HEK293 (cell line): ENCODE data around the gene CARD14.

Source experiments
- CTCF ChIA-PET: fragments of 350-600 bp; formaldehyde crosslinking; extraction: SDS; loops from one replicate; lab custom pipeline; 2021; ENCODE audit warnings: antibody characterized with exemption; lab: Yijun Ruan, JAX
- POLR2A ChIA-PET: fragments of 300-600 bp; formaldehyde crosslinking; extraction: SDS; loops from one replicate; lab custom pipeline; 2020; ENCODE audit warnings: antibody characterized with exemption, inconsistent platforms; lab: Yijun Ruan, JAX
- H3K27ac ChIP-seq: fragments of 200-500 bp; sonication (Bioruptor generic); 2 replicates; pipeline ENCODE4 v1.5.1; 2014; ENCODE audit warnings: low read depth, low read length, control low read depth, inconsistent platforms; ENCODE audit errors: extremely low read depth
- H3K36me3 ChIP-seq, 2 experiments: fragments of 200-500 bp in 1 of 2; sonication (Bioruptor generic) in 1 of 2; 1 replicate in 1 of 2; 2 replicates in 1 of 2; pipeline ENCODE4 v1.5.1; 2014 to 2017; ENCODE audit warnings: inconsistent platforms in 2 of 2, low read length in 2 of 2; ENCODE audit not compliant: control insufficient read depth in 2 of 2, insufficient read depth in 1 of 2
- H3K4me1 ChIP-seq: fragments of 200-500 bp; sonication (Bioruptor generic); 2 replicates; pipeline ENCODE4 v1.5.1; 2014; ENCODE audit warnings: mild to moderate bottlenecking, low read length, inconsistent platforms; ENCODE audit not compliant: control insufficient read depth, insufficient read depth
- H3K4me3 ChIP-seq: 2 replicates; pipeline ENCODE4 v1.5.1; 2011; ENCODE audit warnings: low read depth, mild to moderate bottlenecking, control low read depth, low read length, moderate library complexity
- H3K9me3 ChIP-seq: fragments of 200-500 bp; sonication (Bioruptor generic); 2 replicates; pipeline ENCODE4 v1.5.1; 2014; ENCODE audit warnings: low read depth, low read length, inconsistent platforms; ENCODE audit not compliant: control insufficient read depth, insufficient read depth
- BCL6B ChIP-seq: fragments of 450-650 bp; formaldehyde crosslinking; IDR thresholded peaks from 2 replicates; pipeline ENCODE4 v1.5.1; 2017; ENCODE audit warnings: missing biosample characterization, missing genetic modification characterization
- HOXC10 ChIP-seq: sonication (generic); formaldehyde crosslinking; IDR thresholded peaks from 2 replicates; pipeline ENCODE4 v1.8.1; 2023; ENCODE audit warnings: mild to moderate bottlenecking, missing genetic modification reagents
- KLF17 ChIP-seq: fragments of 450-650 bp; formaldehyde crosslinking; IDR thresholded peaks from 2 replicates; pipeline ENCODE4 v1.5.1; 2016; ENCODE audit warnings: missing biosample characterization, missing genetic modification characterization
- MEIS1 ChIP-seq: sonication (generic); formaldehyde crosslinking; IDR thresholded peaks from 2 replicates; pipeline ENCODE4 v1.8.1; 2022; ENCODE audit warnings: missing genetic modification reagents, mild to moderate bottlenecking, borderline replicate concordance
- OSR2 ChIP-seq: fragments of 450-650 bp; formaldehyde crosslinking; IDR thresholded peaks from 2 replicates; pipeline ENCODE4 v1.5.1; 2016; ENCODE audit warnings: missing biosample characterization, missing genetic modification characterization
- PATZ1 ChIP-seq: fragments of 450-650 bp; formaldehyde crosslinking; IDR thresholded peaks from 2 replicates; pipeline ENCODE4 v1.5.1; 2016; ENCODE audit warnings: missing biosample characterization, missing genetic modification characterization
- PBX3 ChIP-seq: sonication (generic); formaldehyde crosslinking; IDR thresholded peaks from 2 replicates; pipeline ENCODE4 v1.8.1; 2022; ENCODE audit warnings: mild to moderate bottlenecking, moderate library complexity, missing genetic modification reagents
- PRDM10 ChIP-seq: fragments of 450-650 bp; formaldehyde crosslinking; IDR thresholded peaks from 2 replicates; pipeline ENCODE4 v1.5.1; 2016; ENCODE audit warnings: missing biosample characterization, missing genetic modification characterization
- SP7 ChIP-seq: fragments of 450-650 bp; formaldehyde crosslinking; IDR thresholded peaks from 2 replicates; pipeline ENCODE4 v1.5.1; 2016; ENCODE audit warnings: missing biosample characterization, missing genetic modification characterization
- WT1 ChIP-seq: fragments of 450-650 bp; formaldehyde crosslinking; IDR thresholded peaks from 2 replicates; pipeline ENCODE4 v1.5.1; 2016; ENCODE audit warnings: missing biosample characterization, missing genetic modification characterization
- ZBTB11 ChIP-seq: fragments of 450-650 bp; formaldehyde crosslinking; conservative IDR thresholded peaks from 2 replicates; pipeline ENCODE4 v1.5.1; 2016; ENCODE audit warnings: low read depth, missing biosample characterization, missing genetic modification characterization
- ZBTB17 ChIP-seq: fragments of 450-650 bp; formaldehyde crosslinking; IDR thresholded peaks from 2 replicates; pipeline ENCODE4 v1.5.1; 2016; ENCODE audit warnings: missing biosample characterization, missing genetic modification characterization
- ZBTB20 ChIP-seq: fragments of 450-650 bp; formaldehyde crosslinking; IDR thresholded peaks from 2 replicates; pipeline ENCODE4 v1.5.1; 2016; ENCODE audit warnings: missing biosample characterization, missing genetic modification characterization
- ZBTB26 ChIP-seq: fragments of 450-650 bp; formaldehyde crosslinking; optimal IDR thresholded peaks from 2 replicates; pipeline ENCODE3; 2016; ENCODE audit warnings: missing biosample characterization, mild to moderate bottlenecking, missing genetic modification characterization
- ZNF548 ChIP-seq: fragments of 450-650 bp; formaldehyde crosslinking; IDR thresholded peaks from 2 replicates; pipeline ENCODE4 v1.5.1; 2016; ENCODE audit warnings: missing biosample characterization, missing genetic modification characterization
- ZNF624 ChIP-seq: fragments of 450-650 bp; formaldehyde crosslinking; IDR thresholded peaks from 2 replicates; pipeline ENCODE4 v1.5.1; 2017; ENCODE audit warnings: missing biosample characterization, missing genetic modification characterization
- ZNF639 ChIP-seq: fragments of 450-650 bp; formaldehyde crosslinking; IDR thresholded peaks from 2 replicates; pipeline ENCODE4 v1.5.1; 2016; ENCODE audit warnings: missing biosample characterization, missing genetic modification characterization
- ZSCAN4 ChIP-seq: fragments of 450-650 bp; formaldehyde crosslinking; IDR thresholded peaks from 2 replicates; pipeline ENCODE4 v1.5.1; 2017; ENCODE audit warnings: missing biosample characterization, missing genetic modification characterization

CARD14 gene

GRCh38 chr17:80219763-80220053, 49.9 kb downstream of the CARD14 start (continued):
- TF ChIP-seq ZBTB11 (tag by site-specific recombination) = peak; percentile 59; the same call in 1 of the 2 replicates
- peak; percentile 48; the same call in 1 of the 2 replicates for TF ChIP-seq ZNF639 (tag by site-specific recombination)
- TF ChIP-seq SP7 (tag by site-specific recombination) = peak; percentile 49
- TF ChIP-seq PRDM10 = peak; percentile 37; the same call in 1 of the 2 replicates
- TF ChIP-seq ZNF548 = no peak
- TF ChIP-seq ZBTB20 = peak; percentile 64; the same call in 1 of the 2 replicates
- TF ChIP-seq PATZ1 (tag by site-specific recombination) = peak; percentile 81
- 0 out of 2 replicates have a peak, but pooled peaks have one; percentile 14 for TF ChIP-seq ZNF624 (tag by site-specific recombination)
- TF ChIP-seq ZBTB17 (tag by site-specific recombination) = peak; percentile 70
- TF ChIP-seq BCL6B (tag by site-specific recombination) = no peak
- TF ChIP-seq OSR2 (tag by site-specific recombination) = no peak
- 0 out of 2 replicates have a peak, but pooled peaks have one; percentile 10 for TF ChIP-seq KLF17 (tag by site-specific recombination)

GRCh38 chr17:80220054-80220735, 50.4 kb downstream of the CARD14 start, which contains the start of the genes SGSH and SLC26A11:
Gene SGSH, minus strand, starts transcription at chr17:80220333. Its CDS starts 20 bp downstream, at chr17:80220313.
Gene SLC26A11, plus strand, starts transcription at chr17:80220427. Its CDS starts 1,134 bp downstream, at chr17:80221561.
- H3K4me1 ChIP-seq = peaks cover 8% of the 10 kb centered on the region; the same call in 1 of the 2 replicates
- ChIA-PET POLR2A (interaction anchor here (0.5 to 2.4 kb wide), 10 partner anchors 9 to 590 kb away, joined by 3 to 11 read pairs (median 4); no protein-coding TSS in a partner anchor), CTCF (no interaction called here)
- no peaks in the 10 kb centered on the region for H3K9me3 ChIP-seq
- peaks cover 12 to 52% of the 10 kb centered on the region in 2 experiments for H3K36me3 ChIP-seq
- H3K4me3 ChIP-seq = peak within 1 kb of the TSS; percentile 82
- peak within 1 kb of the TSS; percentile 93 for H3K27ac ChIP-seq
- TF ChIP-seq HOXC10 (CRISPR knock-in tag) = 0 out of 2 replicates have a peak, but pooled peaks have one; percentile 25
- peak; percentile 43; the same call in 1 of the 2 replicates for TF ChIP-seq PBX3 (CRISPR knock-in tag)
- 0 out of 2 replicates have a peak, but pooled peaks have one; percentile 10 for TF ChIP-seq ZSCAN4 (tag by site-specific recombination)
- TF ChIP-seq ZBTB26 (tag by site-specific recombination) = peak; percentile 95
- TF ChIP-seq WT1 (tag by site-specific recombination) = no peak
- no peak for TF ChIP-seq MEIS1
